Measurements from ENCODE around the gene ALKAL2.
"Not testable (repeated sequence)": the region's sequence is repeated elsewhere in the genome, so short reads cannot be mapped to it uniquely, and the experiment has no call there.

ALKAL2 gene, protein sequence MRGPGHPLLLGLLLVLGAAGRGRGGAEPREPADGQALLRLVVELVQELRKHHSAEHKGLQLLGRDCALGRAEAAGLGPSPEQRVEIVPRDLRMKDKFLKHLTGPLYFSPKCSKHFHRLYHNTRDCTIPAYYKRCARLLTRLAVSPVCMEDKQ

DNA sequence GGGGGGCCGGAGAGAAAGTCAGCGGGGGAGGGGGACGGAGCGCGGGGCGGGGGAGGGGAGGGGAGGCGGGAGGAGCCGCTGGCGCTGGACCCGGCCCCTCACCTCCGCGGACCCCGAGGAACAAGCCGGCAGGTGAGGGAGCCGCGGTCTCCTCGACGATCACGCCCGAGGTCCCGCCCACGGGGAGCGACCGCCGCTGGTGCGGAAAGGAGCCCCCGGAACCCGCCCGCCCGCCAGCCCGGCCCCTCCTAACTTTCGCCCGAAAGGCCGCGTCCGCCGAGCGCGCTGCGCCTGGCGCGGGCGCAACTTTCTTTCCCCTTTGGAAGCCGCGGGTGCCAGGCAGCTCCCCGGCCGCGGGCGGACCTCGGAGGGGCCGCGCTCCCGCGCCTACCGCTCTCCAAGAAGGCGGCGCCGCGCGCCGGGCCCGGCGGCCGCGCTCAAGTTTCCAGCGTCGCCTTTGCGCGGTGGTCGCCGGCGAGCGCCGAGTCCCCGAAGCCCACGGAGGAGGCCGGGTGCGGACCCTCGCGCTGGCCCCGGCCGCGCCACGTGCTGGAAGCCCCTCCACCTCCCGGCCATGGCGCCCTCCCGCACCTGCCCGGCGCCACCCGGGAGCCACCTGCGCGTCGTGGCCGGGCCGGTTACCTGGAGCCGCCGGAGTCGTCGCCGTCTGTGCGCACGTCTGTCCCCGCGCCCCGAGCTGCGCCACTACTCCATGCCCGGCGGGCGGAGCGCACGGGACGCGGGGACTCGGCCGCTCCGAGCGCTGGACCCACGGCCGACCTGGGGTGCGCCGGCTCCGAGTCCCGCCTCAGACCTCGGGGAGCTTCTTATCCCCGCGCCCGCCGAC, at the start of gene ALKAL2:
ALKAL2 (minus strand) TSS at position 181 of the 847 bp plus-strand sequence. CDS start 256 bp downstream, outside the sequence.
- DNase-seq = no peak

DNA sequence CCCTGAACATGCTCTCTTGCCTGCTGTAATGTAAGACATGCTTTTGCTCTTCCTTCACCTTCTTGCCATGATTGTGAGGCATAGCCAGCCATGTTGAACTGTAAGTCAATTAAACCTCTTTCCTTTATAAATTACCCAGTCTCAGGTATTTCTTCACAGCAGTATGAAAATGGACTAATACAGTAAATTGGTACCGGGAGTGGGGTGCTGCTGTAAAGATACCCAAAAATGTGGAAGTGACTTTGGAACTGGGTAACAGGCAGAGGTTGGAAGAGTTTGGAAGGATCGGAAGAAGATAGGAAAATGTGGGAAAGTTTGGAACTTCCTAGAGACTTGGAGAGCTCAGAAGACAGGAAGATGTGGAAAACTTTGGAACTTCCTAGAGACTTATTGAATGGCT, 49.1 kb upstream of the ALKAL2 start:
- not testable (repeated sequence) for DNase-seq

DNA sequence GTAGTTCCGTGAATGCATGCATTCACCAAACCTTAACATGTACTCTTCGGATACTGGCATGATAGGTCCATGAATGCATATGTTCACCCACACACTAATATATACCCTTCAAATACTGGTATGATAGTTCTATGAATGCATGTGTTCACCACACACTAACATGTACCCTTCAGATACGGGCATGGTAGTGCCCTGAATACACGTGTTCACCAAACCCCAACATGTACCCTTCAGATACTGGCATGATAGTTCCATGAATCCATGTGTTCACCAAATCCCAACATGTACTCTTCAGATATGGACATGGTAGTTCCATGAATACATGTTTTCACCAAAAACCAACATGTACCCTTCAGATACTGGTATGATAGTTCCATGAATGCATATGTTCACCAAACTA, 48.5 kb upstream of the ALKAL2 start:
- no peak for DNase-seq

DNA sequence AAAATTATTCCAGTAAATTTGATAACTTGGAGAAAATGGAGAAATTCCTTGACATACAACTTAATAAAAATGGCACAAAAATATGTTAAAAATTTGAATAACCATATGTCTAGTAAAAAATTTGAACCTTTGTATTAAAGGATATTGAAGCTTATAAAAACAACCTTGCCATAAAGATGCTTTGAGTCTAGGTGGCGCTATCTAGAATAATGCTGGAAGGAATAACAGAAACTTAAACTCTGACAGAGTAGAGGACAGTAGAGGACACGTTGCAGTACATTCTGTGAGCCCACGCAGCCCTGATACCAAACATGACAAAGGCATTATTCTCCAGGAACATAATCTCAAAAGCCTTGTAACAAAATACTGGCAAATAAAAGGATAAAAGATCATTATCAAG, 44.7 kb upstream of the ALKAL2 start:
- no peak for DNase-seq

DNA sequence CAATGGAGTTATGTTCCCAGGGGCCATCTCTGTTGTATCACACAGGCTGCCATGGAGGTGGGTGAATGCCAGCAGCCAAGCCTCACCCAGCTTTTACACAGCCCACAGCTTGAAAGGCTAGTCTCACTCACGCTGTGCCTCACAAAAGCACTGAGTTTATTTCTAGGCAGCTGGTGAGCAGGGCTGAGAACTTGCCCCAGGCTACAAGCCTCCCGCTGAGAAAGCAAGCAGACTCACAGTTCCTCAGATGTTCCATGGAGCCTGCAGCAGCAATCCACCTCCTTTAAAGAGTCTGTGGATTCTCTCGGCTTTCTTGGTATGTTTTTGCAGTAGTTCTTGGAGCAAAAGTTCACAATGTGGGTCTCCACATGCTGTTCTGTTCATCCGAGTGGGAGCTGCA, 40.9 kb upstream of the ALKAL2 start:
- DNase-seq = no peak

DNA sequence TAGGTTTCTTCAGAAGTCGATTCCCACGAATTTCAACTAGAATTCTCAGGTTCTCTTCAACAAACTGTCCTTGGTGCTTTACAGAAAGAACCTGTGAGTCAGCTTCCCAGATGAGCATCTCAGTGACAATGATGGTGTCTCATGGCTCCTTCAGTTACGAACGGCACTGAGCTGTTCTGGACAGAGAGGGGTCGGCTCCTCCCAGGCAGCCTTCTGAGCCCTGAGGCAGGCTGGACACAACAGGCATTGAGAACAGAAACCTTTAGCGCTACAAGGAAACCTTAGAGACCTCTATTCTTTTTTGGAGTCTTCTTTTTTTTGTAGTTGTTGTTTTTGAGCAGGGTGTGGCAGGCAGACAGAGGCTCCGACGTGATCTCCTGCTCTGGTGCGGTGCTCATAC, 35.1 kb upstream of the ALKAL2 start:
- no peak for DNase-seq

DNA sequence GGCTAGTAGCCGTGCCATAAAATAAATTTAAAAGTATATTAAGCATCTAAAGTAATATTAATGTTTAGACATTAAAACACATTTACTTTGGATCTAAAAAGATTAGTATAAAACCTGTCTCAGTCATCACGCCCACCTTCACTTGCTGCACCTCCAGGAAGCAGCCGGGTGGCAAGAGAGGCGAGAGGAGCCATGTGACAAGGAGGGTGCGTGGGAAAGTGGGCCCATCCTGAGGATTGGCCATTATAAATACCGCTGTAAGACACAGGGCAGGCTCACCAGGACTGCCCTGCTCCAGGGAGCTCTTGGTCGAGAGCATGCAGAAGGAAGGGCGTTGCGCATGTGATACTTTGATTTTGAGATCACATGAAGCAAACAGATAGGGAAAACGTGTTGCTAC, 34.4 kb upstream of the ALKAL2 start:
- DNase-seq = no peak

DNA sequence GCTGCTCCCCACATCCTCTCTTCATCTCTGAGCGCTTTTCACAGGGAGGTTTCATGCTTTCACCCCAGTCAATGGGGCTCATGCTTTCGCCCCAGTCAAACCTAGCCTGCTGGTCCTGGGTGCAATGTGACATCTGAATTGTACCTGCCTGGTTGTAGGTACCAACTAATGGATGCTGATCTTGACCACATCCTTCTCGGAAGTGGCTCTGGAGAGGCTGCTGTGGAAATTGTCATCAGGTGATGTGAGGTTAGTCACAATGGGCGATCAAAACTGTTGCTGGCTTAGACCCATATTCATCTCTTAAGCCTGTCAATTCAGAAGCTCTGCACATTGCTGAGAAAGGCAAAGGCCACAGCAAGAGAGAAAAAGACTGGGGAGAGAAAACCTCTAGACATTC, 32.7 kb upstream of the ALKAL2 start:
- DNase-seq = no peak

DNA sequence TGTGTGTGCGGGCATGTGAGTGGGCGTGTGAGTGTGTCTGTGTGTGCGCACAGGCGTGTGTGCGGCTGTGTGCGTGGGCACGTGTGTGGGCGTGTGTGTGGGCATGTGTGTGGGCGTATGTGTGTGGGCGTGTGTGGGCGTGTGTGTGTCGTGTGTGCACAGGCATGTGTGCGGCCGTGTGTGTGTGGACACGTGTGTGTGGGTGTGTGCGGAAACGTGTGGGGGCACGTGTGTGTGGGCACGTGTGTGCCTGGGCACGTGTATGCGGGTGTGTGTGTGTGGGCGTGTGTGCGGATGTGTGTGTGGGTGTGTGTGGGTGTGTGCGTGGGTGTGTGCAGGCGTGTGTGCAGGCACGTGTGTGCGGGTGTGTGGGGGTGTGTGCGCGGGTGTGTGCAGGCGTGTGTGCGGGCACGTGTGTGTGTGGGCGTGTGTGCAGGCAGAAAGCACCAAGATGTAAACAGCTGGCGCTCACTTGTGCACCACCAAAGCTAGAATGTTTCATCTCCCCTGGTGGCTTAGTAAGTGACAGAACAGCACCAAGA, 31.2 kb upstream of the ALKAL2 start:
- DNase-seq = no peak

DNA sequence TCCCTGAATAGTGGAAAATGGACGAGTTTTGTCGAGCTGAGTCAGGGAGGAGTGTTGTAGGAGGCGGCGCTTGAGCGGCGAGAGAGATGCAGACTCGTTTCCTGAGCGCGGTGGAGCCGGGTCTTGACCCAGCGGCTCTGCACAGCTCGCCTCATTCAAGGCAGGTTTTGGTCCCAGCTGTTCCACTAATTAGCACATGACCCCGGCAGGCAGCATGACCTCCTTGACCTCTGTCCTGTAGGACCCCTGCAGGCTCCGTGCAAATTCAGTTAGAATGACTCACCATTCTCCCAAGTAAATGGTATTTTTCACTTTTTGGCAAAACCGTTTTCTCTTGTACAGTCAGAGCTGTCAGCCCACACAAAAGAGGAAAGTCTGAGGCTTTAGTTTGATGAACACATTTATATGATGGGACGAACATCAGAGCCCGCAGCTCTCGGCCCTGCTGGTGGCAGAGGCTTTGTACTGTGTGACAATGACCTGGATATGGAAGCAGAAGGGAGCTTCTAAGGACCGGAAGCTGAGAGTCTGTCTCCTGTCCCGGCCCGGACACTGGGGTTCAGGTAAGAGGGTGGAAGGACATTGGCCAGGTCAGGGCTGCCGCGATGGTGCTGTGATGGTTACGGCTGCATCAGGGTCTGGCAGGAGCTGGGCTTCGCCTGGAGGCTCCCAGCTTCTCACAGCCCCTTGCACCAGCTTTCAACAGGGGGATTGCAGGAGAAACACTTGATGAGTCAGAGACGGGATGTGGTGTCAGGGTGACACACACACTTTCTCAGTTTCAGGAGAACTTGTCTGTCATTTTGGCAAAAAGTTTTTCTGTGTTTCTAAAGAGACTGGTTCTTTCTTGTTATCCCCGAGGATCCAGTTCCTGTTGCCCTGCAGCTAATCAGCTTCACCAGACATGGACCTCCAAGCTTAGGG, 29.9 kb upstream of the ALKAL2 start:
- DNase-seq = peak; percentile 32 to 45

DNA sequence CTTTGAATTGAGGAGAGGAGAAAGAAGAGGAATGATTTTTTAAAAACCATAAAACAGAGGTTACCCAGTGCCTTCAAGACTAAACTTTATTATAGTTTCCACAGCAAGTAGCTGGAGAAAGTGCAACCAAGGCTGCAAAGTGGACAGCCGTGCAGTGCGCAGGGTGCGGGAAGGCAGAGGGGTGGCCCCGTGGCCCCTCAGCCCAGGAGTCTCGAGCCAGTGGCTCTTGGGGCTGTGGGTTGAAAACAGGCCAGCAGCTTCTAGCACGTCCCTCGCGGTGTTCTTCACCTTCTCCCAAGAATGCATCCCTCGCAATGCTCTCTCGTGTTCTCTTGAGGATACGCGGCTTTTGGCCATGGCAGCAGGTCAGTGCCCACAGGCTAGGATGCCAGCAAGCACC, 28.5 kb upstream of the ALKAL2 start:
- DNase-seq = no peak

DNA sequence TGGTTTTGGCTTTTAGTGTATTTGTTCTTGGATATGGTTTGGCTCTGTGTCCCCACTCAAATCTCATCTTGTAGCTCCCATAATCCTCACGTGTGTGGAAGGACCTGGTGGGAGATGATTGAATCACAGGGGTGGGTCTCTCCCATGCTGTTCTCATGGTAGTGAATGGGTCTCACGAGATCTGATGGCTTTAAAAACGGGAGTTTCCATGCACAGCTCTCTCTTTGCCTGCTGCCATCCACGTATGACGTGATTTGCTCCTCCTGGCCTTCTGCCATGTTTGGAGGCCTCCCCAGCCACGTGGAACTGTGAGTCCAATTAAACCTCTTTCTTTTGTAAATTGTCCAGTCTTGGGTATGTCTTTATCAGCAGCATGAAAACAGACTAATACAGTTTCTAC, 28.0 kb upstream of the ALKAL2 start:
- DNase-seq = not testable (repeated sequence)

DNA sequence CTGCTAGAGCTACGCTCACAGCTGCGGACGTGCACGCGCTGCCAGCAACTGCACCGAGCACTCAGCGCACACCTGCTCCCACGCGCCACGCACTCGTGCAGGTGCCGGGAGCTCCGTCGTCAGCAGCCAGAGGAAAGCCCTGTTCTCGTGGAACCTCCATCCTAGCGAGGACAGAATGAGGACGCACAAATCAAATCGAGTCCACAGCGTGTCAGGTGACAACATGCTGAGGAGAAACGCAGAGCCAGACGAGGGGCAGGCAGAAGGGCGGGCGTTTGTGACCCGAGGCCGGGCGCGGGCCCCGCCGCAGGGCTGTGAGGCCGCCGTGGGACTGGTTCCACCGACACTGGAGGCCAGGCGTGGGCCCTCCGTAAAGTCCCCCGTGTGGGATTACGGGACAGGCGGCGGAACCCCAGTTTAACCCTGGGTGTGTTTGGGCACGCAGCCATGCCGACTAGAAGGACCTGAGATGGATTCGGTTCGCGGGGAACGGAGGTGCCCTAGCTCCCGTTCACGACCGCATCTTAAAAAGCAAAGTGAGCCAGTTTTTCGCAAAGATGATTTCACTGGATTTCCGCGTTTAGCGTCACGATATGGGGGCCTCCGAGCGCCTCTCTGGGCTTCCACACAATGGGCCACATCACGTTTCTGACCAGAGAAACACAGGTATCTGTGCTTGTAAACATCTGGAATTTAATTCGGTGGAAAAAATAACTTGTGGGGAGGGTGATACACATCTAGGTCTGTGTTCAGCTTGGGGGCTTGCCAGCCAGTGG, 26.9 kb upstream of the ALKAL2 start:
- DNase-seq = no peak

DNA sequence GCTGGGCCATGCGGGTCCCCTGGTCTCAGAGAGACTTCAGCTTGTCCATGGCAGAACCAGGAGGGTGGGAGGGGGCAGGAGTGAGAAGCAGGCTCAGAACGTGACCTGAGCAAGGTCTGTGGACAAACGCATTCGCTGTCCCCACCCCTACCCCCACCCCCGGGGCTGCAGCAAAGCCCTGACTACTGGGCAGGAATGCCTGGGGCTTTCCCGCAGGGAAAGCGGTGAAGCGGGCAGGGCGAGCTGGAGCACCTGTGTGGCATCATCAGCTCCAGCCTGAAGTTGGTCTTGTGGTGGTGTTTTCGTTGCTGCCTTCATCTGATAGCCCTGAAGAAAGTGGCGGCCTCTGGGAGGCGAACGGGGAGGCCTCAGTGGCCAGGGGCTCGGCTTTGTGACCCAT, 26.1 kb upstream of the ALKAL2 start:
- no peak for DNase-seq

DNA sequence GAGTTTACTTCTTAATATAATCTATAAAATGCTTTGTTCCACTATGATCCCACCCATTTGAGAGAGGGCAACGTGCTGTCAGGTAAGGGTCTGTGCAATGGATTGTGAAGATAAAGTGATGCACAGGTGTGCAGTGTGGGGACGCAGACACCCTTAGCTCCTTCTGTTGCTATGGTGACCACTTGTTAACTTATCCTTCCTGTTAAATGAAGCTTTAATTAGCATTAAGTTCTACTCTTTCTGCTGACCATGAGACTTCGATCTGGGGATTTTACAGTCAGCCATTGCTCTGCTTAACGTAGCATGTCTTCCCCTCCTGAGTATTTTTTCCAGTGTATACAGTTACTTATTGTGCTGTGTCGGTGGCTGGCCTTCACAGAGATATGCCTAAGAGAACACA, 23.1 kb upstream of the ALKAL2 start:
- DNase-seq = no peak

DNA sequence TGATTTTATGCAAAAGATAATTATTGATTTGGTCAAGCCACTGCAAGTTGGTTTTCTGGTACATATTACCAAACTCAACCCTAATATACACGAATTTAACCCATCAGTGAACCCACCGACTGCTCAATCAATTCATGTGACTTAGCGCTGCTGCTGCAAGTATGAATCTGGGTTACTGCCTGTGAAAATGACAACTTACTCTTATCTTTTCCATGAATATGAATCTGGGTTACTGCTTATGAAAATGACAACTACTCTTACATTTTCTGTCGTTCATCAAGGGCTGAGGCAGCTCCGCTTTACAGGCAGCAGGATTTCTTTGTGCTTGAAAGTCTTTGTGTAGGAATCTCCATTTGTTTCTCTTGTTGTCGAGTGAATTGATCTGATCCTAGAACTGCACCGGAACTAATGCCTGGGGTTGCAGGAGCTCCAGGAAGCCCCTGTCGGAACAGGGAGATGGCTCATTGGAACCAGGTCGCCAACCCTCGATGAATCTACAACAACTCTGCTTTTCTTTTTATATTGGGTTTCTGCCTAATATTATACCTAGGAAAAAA, 22.1 kb upstream of the ALKAL2 start:
- no peak for DNase-seq

DNA sequence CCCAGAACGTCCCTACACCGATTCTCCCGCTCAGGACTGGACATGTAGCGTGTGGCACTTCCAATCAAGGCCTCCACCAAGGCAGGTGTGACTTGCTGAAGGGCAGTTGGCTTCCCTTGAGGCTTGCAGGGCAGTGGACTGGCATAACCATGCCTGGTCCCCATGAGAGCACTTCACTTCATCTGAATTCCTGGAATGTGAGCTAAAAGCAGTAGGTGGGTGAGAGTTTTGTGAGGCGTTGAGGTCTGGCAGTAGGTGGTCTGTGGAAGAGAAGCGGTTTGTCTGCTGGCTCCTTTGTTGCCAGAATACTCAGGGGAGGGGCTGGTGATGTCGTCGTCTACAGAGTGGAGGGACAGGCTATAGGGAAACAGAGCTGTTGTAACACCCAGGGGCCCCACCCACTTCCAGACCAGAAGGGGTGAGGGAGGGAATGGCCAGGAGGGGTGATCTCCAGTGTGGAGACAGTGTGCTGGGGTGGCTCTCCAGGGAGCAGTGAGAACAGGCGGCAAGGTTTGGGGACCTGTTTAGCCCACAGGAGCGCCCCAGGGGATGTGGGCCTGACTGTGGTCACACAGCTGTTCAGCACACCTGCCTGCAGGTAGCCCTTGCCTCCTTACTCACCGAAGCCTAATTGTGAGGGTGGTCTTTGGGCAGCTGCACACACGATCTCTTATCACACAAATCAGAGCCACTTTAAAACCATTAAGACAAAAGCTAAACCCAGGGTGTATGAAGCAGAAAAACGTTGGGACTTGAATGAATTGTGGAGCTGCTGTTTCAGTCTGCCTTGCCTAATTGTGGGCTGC, 21.5 kb upstream of the ALKAL2 start:
- DNase-seq = no peak

DNA sequence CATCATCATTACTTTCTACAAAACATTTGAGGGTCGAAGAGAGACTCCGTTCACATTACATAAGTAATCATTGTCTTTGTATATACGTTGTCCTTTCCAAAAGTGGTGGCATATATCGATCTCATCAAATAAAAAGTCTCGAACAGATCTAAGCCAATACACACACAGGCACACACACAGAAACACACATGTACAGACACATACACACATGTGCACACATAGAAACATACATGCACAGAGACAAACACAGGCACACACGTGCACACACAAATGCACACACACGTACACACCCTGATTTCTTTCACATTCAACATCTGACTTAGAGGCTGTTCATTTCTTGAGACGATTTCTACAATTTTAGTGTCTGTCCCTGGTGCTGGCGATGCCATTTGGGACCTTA, 17.5 kb upstream of the ALKAL2 start:
- DNase-seq = no peak

DNA sequence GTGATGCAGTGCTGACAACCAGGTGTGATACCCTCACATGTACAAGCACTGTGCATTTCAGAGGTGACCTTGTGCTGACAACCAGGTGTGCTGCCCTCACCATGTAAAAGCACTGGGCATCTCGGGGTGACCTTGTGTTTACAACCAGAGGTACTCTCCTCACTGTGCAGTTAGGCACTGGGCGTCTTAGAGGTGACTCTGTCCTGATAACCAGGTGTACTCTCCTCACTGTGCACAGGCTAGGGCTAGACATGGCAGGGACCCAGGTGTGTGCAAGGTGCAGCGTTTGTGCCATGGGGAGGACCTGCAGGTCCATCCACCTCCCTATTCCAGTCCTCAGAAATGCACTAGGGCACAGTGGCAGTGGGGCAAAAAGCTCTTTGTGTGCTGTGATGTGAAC, 8.5 kb upstream of the ALKAL2 start:
- no peak for DNase-seq

DNA sequence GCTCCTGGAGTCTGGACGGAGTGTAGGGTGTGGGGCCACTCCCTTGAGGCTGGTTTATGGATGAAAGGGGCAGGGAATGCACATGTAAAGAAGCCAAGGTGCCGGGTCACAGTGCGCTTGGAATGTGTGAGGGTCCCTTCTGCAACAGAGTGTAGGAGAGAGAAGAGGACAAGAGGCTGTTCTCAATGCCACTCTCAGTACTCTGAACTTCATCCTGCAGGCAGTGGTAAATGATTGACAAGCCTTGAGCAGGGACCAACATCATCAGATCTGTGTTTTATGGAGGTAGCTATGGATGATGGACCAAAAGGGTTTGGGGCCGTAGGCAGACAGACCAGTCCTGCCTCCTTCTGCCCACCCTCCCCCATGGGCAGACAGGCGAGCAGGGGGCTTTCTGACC, 7.2 kb upstream of the ALKAL2 start:
- DNase-seq = no peak

DNA sequence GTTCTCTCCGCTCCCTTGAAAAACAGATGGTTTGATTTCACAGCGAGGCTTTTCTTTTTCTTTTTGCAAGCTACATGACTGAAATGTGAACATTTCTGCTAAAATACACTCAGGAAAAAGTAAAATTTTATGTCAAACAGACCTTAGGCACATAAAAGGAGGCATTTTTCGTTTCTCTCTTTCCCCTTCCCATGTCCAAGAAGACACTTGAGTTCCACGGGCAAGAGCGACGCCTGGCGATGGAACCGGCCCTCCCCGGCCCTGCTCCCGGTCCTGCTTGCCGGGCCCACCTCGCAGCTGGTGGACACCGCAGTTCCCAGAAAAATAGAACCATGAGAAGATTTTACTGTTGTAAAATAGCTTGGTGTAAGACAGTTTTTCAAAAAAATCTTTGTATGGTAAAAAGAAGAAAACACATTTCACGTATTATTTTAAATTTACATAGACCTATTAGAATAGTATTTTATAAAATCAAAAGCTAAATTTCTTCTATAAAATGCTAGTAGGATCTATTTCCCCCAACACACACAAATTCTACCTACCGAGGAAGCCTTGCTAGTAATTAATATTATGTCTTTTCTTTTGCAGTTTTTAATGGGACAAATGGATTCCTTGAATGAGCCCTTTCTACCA, 2.3 kb upstream of the ALKAL2 start:
- peak; percentile 51 to 64 for DNase-seq
